Melanocyte of skin (primary cell): Measurements from ENCODE around the gene NUAK2. TPM values are rescaled to one million over a fixed set of nuclear protein-coding genes. Genes with fewer than 3 reads are reported as not detected.

Source experiments
- small RNA-seq, 2 donors: library from RNA; depleted of rRNA; stranded (forward); fragments of <200 nt; gene quantifications; one replicate each; pipeline ENCODE3, GENCODE V24; 2012
- total RNA-seq, 2 donors: library from RNA; depleted of rRNA; stranded (reverse); fragments of >200 nt; gene quantifications; 2 replicates each; pipeline ENCODE4 v1.2.3, GENCODE V29; 2012

NUAK2 gene
- total RNA-seq = under 1 TPM; under 0.01 to 0.33 TPM

DNA sequence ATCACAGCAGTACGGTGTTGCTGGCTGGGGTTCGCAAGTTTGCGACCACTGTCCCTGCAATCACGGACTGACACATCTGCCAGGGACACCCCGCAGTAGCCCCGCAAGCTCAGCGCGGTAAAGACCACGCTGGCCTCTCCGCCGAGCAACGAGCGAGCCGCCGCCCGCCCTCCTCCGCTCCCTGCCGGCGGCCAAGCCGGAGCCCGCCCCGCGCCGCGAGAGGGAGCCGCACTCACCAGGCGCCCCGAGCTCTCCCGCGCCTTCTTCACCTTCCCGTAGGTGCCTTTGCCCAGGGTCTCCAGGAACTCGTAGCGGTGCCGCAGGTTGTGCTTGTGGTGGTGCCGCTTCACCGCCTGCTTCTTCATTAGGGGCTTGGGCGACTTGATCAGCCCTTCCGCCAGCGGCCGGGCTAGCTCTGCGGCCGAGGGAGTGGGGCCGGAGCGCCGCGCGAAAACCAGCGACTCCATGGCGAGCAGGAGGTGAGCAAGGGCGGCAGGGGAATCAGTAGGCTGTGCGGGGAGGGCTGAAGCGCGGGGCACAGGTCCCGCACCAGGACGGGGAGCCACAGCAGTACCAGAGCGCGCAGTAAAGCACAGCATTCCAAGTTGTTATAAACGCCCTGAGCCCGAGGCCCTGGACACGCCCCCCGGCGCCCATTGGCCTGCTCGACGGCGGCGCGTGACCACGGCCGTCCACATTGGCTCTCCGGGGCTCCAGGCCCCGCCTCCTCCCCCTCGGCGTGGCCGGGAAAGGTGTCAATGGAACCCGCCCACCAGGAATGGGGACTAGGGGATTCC, at the start of gene NUAK2:
NUAK2 (minus strand) TSS at position 584 of the 797 bp plus-strand sequence; CDS start at position 467, 117 bp downstream.

DNA sequence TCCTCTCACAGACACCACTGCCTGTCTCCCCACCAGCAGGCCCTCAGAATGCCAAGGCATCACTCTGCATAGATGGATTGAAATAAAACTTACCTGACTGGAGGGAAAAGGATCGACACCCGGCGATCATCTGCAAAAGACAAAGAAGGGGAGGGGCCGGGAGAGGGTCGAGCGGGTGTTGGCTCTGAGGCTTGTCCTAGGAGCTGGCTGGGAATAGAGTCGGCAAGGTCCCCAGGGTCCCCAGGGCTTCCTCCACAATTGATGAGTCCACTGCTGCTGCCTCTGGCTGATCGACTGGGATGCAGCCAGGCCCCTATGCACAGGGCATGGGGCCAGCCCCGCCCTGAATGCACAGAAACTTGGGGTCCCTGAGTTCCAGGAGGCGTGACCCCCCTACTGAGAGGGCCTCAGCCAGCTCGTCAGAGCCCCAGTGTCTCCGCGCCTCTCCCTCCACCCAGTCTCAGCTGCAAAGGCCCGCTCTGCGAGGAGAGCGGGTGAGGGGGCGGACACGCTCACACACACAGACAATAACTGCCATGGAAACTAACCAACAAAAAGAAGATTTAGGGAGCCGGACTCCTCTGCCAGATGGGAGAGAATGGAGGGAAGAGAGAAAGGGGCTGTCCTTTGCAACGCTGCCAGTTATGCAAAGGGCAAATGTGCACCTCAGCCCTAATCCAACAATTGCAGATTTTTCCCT, 35.0 kb upstream of the NUAK2 start, which contains the start of gene KLHDC8A:
KLHDC8A (minus strand) TSS at position 483 of the 700 bp plus-strand sequence. CDS start 13,318 bp downstream, outside the sequence.

Small RNA genes within 50 kb of the gene (small RNA-seq; reads per million reads assigned to genes)
- gene SNRPGP10 = 0 to 0.06 reads per million in 2 donors

Other genes with a start within 250 kb of the NUAK2 start
- gene TMEM81, start 237.3 kb downstream of the NUAK2 start, total RNA-seq = 1 to 10 TPM in 1 of 2 donors, under 1 TPM in 1; 0.67 to 1.0 TPM
- 10 to 100 TPM; 15.1 to 21.6 TPM for gene RBBP5, start 199.8 kb downstream of the NUAK2 start, total RNA-seq
- 10 to 100 TPM; 32.0 to 35.6 TPM for gene DSTYK, start 110.0 kb downstream of the NUAK2 start, total RNA-seq
- gene TMCC2, start 93.8 kb downstream of the NUAK2 start, total RNA-seq = 1 to 10 TPM; 7.2 to 7.3 TPM
- gene KLHDC8A, start 35.2 kb upstream of the NUAK2 start, total RNA-seq = under 1 TPM in 1 of 2 donors, not detected in 1; under 0.01 TPM
- gene LEMD1, start 100.3 kb upstream of the NUAK2 start, total RNA-seq = under 1 TPM in 1 of 2 donors, not detected in 1; 0.33 TPM
- gene BLACAT1, start 134.3 kb upstream of the NUAK2 start, total RNA-seq = under 1 TPM; under 0.01 TPM
- gene CDK18, start 182.9 kb upstream of the NUAK2 start, total RNA-seq = 1 to 10 TPM; 4.3 to 4.8 TPM